GM21723 (cell line): ENCODE results near the gene INPP5K.

ENCODE experiments used
- ATAC-seq: cut with Tn5 transposase; IDR thresholded peaks from one replicate; pipeline ENCODE4 v1.9.1; 2021; ENCODE audit warnings: mild to moderate bottlenecking, moderate library complexity; ENCODE audit not compliant: unreplicated experiment

INPP5K gene

DNA sequence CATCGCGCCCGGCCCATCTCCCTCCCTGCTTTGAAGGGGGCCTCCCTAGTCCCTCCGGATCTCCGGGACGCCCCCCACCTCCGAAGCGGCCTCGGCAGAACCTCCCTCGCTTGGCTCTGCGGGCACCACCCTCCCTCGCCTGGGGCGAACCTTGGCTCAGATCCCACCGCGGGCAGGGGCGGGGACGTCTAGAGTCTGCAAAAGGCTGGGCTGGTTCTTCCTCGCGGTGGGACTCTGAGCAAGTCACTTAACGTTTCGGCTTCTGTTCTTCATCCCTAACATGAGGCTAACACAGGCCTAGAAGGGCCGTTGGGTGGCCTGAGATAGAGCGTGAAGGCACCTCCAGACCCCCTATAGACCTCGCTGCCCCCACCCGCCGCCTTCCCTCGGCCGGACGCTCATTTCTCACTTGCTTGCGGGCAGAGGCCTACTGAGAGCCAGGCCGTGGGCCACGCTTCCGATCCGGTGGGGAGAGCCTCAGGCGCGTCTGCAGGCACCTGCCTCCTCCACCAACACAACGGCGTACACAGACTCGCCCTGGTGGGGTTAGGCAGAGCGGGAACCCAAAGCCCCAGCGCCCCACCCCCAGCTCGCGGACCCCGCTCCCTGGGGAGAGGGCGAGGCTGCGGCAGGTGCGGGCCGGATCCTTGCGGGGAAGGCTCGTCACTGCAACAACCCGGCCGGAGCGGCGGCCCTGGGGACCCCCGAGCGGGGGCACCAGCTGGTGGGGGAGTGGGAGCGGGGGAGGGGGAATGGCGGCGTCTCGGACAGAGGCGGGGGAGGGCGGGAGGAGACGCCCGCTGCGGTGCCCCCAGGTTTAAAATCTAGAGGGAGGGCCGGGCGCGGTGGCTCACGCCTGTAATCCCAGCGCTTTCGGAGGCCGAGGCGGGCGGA, 29.4 kb downstream of the INPP5K start:
- no peak for ATAC-seq

DNA sequence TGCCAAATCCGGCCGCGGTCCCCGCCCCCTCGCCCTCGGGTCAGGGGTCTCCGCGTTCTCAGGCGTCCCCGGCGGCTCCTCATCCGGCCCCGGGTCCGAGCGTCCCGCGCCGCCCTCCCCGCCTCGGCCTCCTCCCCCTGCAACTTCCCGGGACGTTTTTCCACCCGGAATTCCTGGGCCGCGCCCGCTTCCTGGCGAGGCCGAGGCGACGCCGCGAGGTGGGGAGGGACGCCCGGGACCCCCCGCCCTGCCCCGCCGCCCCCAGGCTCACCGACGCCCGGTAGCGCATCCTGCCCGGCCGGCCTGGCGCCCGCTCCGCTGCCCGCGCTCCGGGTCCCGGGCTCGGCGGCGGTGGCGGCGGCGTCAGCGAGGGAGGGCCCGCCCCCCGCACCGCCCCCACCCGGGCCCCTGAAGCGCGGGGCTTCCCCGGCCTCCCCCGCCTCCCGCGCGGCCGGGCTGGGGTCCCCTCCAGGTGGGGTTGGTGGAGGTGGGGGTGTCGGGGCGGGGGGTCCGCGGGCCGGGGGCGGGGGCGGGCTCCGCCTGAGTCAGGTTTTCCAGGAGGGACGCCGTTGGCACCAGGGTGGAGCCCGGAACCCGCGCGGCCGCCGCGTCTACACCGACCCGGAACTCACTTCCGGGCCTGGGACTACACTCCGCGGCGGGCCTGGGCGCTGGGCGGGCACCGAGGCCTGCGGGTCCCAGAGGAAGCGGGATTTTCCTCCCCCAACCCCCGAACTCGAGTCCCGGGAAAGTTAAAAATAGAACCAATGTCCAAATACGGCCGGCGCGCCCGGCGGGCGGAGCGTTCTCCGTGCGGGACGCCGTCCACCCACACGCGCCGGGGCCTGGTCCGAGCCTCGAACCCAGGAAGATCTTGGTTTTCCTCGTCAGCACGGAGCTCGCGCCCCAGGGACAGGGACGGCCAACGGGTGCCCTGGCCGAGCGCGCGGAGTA, 30.7 kb downstream of the INPP5K start:
- peak; percentile 27 for ATAC-seq

DNA sequence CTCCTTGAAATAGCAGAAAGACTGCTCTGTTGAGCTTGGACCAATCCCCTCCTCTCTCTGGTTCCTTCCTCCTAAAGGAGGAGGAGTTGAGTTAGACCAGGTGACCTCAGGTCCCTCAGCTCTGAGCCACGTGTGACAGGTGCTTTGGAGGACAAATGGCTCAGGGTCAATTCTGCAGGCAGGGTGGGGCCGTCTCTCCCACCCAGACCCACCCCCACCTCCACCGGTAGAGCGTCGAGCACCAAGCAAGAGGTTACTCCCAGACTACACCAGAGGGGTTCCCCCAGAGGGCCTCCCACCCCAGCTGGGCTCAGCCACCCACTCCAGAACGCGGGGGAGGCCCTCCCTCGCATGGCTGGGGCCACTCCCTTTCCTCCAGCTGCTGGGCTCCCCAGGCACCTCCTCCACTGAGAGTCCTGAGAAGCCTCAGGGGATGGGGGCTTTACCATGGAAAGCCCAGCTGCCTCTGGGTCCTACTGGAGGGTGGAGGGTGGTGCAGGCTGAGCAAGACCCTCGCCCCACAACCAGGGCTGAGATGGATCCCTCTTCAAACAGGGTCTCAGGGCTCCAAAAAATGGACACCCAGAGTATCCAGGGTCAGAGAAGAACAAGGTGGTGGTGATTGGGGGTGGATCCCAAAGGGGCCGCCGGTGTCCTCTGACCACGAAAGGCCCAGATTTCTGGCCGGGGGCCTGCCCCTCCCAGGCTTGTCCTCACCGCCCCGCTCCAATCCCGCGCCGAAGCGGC, 31.6 kb downstream of the INPP5K start:
- peak; percentile 32 for ATAC-seq

DNA sequence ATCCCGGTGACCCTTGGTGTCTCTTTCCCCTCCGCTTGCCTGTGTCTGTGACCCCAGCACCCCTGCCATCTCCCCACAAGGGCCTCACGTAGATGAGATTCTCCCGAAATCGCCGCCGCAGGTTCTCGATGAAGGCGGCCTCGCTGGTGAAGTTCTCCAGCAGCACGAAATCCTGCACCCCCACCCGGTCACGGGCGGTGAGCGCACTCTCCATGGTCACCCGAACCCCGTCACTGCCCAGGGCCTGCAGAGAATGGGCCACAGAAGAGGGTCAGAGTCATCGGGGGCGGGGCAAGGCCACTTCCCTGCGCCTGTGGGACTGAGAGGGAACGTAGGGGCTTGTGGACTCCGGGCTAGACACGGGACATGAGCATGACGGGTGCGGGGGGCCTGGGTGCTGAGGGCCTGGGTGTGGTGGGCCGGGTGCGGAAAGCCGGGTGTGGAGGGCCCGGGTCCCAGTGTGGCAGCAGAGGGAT, 32.3 kb downstream of the INPP5K start:
- ATAC-seq: no peak

DNA sequence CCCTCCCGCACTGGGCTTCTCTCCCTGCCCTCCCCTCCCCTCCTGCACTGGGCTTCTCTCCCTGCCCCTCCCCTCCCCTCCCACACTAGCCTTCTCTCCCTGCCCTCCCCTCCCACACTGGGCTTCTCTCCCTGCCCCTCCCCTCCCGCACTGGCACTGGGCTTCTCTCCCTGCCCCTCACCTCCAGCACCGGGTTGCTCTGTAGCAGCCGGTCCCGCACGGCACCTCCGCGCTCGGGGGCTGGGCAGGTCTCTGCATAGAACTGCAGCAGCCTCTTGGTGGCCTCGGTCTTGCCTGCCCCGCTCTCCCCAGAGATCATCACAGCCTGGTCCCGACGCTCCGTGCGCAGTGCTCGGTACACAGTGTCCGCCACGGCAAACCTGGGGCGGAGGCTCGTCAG, 33.7 kb downstream of the INPP5K start:
- ATAC-seq: no peak

DNA sequence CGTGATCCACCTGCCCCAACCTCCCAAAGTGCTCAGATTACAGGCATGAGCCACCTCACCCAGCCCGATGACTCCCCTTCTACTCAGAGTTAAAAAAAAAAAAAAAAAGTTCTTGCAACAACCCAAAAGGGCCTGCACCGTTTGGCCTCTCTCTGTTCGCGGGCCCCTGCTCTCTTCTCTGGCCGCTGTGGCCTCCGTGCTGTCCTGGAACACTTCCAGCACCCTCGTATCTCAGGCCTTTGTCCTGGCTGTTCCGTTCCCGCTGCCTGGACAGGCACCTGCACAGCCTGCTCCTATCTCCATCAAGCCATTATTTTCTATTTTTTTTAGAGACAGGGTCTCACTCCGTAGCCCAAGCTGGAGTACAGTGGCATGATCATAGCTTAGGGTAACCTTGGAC, 34.7 kb downstream of the INPP5K start:
- no peak for ATAC-seq

DNA sequence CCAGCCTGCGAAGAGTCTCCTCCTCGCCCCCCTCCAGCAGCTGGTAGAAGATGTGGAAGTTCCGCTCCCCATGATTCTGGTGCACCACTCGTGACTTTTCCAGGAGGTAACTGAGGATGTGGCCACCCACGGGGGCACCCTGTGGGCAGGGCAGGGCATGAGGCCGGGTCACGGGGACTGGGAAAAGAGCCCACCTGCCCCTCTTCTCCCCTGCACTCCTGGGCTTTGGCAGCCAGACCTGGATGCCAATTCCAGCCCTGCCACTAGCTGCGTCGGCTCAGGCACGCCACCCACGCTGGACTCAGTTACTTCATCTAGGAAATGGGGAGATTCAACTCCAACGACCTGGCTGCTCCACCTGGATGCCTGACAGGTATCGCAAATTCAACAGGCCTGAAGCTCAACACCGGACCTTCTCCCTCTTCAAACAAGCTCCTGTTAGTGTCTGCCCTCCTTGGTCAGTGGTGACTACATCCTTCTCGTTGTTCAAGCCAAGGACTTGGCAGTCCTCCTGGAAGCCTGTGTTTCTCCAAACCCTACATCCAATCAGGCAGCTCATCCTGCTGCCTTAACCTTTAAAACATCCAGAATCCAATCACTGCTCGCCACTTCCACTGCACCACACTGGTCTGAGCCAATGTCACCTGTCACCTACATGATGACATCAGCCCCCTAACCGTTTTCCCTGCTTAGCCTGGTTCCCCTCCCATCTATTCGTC, 35.5 kb downstream of the INPP5K start:
- ATAC-seq: no peak

DNA sequence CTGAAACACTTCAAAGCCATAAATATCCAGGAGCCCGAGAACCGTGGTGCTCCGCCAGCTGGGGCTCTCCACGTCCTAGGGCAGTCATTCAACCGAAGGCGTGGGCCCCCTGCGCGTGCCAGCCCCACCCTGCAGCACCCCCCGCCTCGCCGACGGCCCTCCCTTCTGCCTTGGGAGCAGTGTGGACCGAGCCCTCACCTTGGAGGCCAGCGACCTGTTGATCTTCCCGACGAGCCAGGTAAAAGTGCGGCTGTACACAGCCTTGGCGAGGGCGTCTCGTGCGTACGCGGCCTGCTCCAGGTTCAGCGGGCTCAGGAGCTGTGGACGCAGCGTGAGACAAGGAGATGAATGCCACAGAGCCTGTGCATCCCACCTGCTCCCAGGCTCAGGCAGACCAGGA, 38.0 kb downstream of the INPP5K start:
- ATAC-seq: no peak

DNA sequence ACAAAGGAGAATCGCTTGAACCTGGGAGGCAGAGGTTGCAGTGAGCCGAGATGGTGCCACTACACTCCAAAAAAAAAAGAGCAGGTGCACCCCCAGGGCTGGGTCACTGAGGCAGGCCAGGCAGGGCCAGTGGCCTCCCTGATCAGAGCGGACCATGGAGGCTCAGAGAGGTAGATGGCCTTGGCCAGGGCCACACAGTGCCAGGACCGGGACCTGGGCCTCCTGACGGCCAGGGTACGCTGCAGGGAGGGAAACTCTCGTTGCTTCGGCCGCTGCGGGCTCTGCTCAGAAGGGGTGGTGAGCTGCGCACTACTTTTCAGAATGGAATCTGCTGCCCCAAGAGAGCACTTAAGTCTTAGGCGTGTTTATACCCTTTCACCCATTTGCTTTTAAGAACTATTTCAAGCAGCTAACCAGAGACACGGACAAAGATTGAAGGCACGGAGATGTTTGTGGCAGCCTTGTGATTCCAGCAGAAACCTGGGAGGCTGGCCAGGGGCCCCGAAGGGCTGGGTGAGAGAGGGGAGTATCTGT, 41.0 kb downstream of the INPP5K start:
- ATAC-seq: no peak

DNA sequence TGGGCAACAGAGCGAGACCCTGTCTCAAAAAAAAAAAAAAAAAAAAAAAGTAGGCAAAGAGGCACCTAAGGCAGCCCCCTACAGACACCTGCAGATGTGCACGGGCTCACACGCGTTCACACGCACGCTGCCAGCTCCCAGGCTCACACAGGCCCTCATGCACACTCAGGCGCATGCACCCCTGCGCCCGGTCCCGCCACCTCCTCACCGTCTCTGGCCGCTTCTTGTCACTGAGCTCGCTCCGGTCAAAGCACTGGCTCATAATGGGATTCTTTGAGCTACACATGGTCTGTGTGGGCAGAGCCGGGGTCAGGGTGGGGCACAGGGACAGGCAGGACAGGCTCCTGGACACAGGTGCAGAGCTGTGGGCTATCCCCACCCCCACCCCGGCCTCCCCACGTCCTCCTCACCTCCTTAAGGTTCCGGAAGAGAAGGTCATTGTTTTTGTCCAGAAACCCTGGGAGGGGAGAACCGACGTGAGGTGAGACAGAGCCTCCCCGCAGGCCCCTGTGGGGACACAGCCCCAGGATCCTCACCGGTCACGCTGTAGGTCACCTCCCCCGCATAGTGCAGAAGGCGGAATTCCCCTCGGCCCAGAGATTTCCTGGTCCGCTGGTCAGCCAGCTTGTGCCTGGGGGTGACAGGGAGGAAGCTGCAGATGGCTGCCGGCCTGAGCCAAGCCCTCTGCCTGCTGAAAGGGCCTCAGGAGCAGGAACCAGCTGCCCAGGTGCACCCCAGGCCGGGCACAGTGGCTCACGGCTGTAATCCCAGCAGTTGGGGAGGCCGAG, 41.8 kb downstream of the INPP5K start:
- ATAC-seq: peak; percentile 60

DNA sequence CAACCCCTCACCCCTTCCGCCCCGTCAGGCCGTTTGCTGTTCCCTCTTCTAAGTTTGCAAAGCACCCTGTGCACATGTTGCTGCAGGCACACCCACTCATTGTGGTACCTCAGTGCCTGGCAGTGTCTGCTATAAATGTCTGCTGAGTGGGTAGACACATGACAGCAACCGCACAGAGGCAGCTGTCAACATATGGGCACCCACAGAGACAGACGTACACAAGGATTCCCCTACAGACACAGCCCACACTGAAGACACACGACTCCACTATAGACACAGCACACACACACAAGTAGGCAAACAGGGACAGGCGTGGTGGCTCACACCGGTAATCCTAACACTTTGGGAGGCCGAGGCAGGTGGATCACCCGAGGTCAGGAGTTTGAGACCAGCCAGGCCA, 42.6 kb downstream of the INPP5K start:
- ATAC-seq: no peak

DNA sequence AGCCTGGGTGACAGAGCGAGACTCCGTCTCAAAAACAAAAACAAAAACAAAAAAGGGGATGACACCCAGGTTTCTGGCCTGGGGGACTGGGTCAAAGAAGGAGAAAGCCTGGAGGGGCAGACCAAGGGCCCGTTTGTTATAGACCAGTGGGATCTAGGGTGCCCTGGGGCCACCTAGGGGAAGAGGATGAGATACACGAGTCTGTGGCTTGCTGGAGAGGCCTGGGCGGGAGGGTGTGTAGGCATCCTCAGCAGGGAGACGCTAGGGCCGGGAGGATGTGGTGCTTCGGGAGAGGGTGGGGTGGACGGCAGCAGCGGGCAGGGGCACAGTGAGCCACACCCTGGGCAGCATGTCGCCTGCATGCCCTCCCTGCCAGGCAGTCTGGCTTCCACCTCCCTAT, 43.2 kb downstream of the INPP5K start:
- no peak for ATAC-seq

DNA sequence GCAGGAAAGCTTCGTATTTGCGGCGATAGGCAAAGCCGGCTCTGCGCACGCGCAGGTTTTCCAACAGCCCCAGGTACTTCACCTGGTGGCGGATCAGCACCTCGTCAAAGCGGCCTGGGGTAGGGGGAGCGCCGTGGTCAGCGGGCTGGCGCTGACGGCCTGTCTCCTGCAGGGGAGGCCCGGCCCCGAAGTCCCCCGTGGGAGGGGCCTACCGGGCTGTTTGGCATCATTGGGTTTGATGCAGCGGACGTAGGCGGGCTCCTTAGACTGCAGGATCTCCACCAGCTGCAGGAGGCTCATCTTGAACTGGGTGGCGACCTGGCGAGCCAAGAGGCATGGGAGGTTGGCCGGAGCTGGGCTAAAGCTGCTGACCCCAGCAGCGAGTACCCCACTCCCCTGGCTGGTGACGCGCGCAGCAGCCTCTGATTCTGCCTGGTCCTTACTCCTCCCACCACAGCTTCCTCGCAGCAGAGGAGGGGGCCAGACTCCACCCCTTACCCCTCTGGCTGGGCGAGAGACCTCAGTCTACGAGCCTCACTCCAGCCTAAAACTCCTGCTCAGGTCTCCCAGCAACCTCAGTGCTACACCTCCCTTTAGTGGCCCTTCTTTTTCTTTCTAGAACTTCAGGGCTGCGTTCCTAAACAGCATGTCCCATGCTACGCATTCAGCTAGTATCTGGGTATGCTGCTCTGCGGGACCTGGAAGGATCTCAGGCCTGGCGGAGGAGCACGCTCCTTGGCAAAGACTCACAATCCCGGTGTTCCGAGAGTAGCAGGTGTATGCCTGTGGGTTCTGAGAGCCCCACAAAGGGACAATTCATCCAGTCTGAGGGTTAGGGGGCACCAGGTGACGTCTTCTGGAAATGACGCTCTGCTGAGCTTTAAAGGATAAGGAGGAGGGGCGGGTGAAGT, 44.2 kb downstream of the INPP5K start:
- no peak for ATAC-seq

DNA sequence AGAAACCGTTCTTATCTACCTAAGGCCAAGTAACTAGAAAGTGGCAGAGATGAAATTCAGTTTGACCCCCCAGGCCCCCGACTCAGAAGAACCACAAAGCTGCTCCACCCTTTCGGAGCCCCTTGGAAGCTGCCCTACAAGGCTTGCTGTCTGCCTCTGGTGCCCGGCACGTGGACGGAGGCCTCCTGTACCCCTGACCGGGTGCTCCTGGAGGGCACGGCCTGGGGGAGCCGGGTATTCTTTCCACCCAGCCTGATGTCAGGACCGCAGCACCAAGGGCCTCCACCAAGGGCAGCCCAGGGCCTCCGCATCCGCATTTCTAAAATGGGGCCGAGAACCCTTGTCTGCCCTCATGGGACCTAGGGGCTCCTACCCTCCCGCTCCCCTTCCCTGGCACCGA, 44.9 kb downstream of the INPP5K start:
- no peak for ATAC-seq

DNA sequence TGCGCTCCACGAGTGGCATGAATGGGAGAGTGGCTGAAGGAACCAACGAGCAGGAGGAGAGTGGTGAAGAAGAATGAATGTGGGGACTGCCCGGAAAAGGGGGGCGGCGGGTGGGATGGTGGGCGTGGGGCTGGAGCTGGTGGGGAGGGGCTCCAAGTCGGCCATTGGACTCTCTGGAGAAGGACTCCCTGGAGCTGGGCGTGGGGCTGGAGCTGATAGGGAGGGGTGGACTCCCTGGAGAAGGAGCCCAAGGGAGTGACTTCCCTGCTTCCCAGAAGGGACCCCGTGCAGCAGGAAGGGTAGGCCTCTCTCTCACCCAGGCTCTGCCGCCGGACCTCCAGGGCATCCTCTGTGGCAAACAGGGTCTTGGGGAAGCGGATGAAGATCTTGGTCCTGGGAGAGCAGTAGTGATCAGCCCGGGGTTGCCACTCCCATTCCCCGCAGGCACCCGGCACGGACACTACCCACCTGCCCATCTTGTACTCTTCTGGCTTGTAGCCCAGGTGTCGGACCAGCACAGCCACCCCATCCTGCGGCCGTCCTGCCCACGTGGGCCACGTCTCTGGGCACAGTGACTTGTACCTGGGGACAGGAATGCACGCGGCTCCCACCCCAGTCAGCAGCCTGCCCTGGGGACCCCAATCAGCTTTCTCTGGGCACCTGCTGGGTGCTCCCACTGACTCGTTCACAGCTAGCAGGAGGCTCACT, 45.5 kb downstream of the INPP5K start:
- no peak for ATAC-seq

DNA sequence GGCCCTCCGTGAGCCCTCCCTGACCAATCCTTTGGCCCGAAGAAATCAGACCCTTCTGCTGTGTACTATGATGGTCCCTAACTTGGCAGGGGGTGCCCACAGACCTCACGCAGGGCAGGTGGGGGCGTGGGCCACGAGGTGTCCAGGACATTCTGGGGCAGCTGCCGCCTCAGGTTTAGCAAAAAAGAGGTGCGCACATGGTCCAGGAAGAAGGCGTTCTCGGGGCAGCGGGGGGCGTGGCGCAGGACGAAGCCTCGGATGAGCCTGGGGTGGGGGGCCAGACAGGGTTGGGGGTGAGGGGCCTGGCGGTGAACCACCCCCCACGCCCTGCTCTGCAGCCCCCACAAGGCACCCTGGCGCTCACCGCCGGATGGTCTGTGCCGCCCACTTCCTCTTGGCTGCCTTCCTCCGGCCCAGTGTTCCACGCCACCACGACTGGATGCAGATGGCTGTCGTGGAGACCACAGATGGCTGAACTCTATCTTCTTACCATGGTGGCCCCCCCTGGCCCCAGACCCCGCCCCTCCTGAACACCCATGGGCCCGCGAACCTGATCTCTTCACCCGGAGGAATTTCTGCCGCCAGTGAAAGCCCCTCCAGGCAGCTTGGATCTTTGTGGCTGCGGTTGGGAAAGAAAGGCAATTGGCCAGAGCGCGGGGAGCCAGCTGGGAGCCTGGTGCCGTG, 46.2 kb downstream of the INPP5K start:
- no peak for ATAC-seq

DNA sequence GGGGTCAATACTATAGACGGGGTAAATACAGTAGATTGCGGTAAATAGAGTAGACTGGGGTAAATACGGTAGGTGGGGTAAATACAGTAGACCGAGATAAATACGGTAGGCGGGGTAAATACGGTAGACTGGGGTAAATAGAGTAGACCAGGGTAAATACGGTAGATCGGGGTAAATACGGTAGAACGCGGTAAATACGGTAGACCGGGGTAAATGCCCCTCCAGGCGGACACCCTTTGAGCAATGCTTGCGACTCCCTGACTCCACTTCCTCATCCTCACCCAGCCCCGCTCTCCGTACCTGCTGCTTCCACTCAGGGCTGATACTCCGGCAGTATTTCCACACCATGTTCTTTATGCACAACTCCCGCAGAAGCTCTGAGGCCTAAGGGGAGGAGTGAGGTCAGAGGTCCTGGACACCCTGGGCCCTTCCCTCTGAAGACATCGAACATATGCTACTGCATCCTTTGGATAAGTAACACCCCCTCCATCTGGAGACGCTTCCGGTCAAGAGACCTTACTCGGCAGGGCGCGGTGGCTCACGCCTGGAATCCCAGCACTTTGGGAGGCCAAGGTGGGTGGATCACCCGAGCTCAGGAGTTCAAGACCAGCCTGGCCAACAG, 47.1 kb downstream of the INPP5K start:
- no peak for ATAC-seq
